Keratinocyte (primary cell): ENCODE results near the gene PARN. TPM values are rescaled to one million over a fixed set of nuclear protein-coding genes. Genes with fewer than 3 reads are reported as not detected.
"Not testable (repeated sequence)": the region's sequence is repeated elsewhere in the genome, so short reads cannot be mapped to it uniquely, and the experiment has no call there.

ENCODE experiments used
- DNase-seq: peaks from one replicate; pipeline ENCODE4 v3.0.0-alpha.2; 2011; ENCODE audit warnings: low read depth, missing footprints, low spot score
- FAIRE-seq: peaks from 2 replicates; lab custom pipeline; 2011; peaks lifted over from hg19 to GRCh38; lab: Jason Lieb, UNC
- H2AFZ ChIP-seq: 2 replicates; pipeline ENCODE4 v1.6.0; 2012; ENCODE audit warnings: low read length, control low read depth, inconsistent platforms; ENCODE audit not compliant: control insufficient read depth
- H3K27ac ChIP-seq: 2 replicates; pipeline ENCODE4 v1.5.1; 2011; ENCODE audit warnings: low read length; ENCODE audit not compliant: control insufficient read depth, insufficient read depth
- H3K27me3 ChIP-seq: 3 replicates; pipeline ENCODE4 v1.6.0; 2011; ENCODE audit warnings: low read length; ENCODE audit not compliant: control insufficient read depth, insufficient read depth; ENCODE audit errors: extremely low read depth
- H3K36me3 ChIP-seq, 2 experiments: 2 replicates in 1 of 2; 3 replicates in 1 of 2; pipeline ENCODE4 v1.5.1; 2011; ENCODE audit warnings: low read length in 2 of 2, mild to moderate bottlenecking in 1 of 2; ENCODE audit not compliant: control insufficient read depth in 2 of 2, insufficient read depth in 2 of 2; ENCODE audit errors: extremely low read depth in 1 of 2
- H3K4me1 ChIP-seq: 3 replicates; pipeline ENCODE4 v1.5.1; 2011; ENCODE audit warnings: low read length; ENCODE audit not compliant: control insufficient read depth, insufficient read depth; ENCODE audit errors: extremely low read depth
- H3K4me2 ChIP-seq: 3 replicates; pipeline ENCODE4 v1.6.0; 2011; ENCODE audit warnings: low read depth, low read length; ENCODE audit not compliant: control insufficient read depth, insufficient read depth; ENCODE audit errors: extremely low read depth
- H3K4me3 ChIP-seq, 3 experiments: fragments of 200-600 bp in 1 of 3; sonication (generic) in 1 of 3; 2 replicates in 2 of 3; 3 replicates in 1 of 3; pipeline ENCODE4 v1.5.1; 2011 to 2016; ENCODE audit warnings: low read length in 3 of 3, mild to moderate bottlenecking in 3 of 3, control low read depth in 2 of 3, inconsistent platforms in 1 of 3, low read depth in 1 of 3, mixed read lengths in 1 of 3, mixed run types in 1 of 3, moderate library complexity in 1 of 3; ENCODE audit not compliant: control insufficient read depth in 2 of 3, insufficient read depth in 2 of 3; ENCODE audit errors: extremely low read depth in 1 of 3
- H3K79me2 ChIP-seq: 2 replicates; pipeline ENCODE4 v1.6.0; 2012; ENCODE audit warnings: low read length; ENCODE audit not compliant: control insufficient read depth, insufficient read depth
- H3K9ac ChIP-seq: 3 replicates; pipeline ENCODE4 v1.6.0; 2011; ENCODE audit warnings: low read length; ENCODE audit not compliant: control insufficient read depth, insufficient read depth; ENCODE audit errors: extremely low read depth
- H3K9me1 ChIP-seq: 3 replicates; pipeline ENCODE4 v1.6.0; 2011; ENCODE audit warnings: low read length; ENCODE audit not compliant: control insufficient read depth, insufficient read depth; ENCODE audit errors: extremely low read depth
- H3K9me3 ChIP-seq: 2 replicates; pipeline ENCODE4 v1.5.1; 2012; ENCODE audit warnings: low read depth, low read length; ENCODE audit not compliant: control insufficient read depth
- H4K20me1 ChIP-seq: 3 replicates; pipeline ENCODE4 v1.6.0; 2011; ENCODE audit warnings: low read length; ENCODE audit not compliant: control insufficient read depth, insufficient read depth; ENCODE audit errors: extremely low read depth
- EZH2 ChIP-seq: IDR thresholded peaks from one replicate; pipeline ENCODE4 v1.6.1; 2012; ENCODE audit warnings: inconsistent platforms, mild to moderate bottlenecking, low read length, moderate library complexity
- dilution Hi-C: fragments of 300-500 bp; cut with MboI; formaldehyde crosslinking; loops from one replicate; pipeline ENCODE4 v1.7.0; 2020; ENCODE audit warnings: low sequenced_read_pairs; ENCODE audit not compliant: extremely low pct_ligation_motif_present
- polyA plus RNA-seq, 5 experiments: library from polyadenylated mRNA; depleted of rRNA in 3 of 5; stranded (reverse) in 3 of 5; stranded (forward) in 1 of 5; unstranded in 1 of 5; fragments of >200 nt; gene quantifications; 1 replicate in 1 of 5; 2 replicates in 3 of 5; 3 replicates in 1 of 5; pipeline versions ENCODE4 v1.2.1 to v1.2.3, GENCODE V29; 2011 to 2012; ENCODE audit warnings: missing spikeins in 2 of 5, low read depth in 1 of 5, low replicate concordance in 1 of 5
- TF ChIP-seq, protein P1 (sequence below), 3 experiments: IDR thresholded peaks in 1 of 3; conservative IDR thresholded peaks in 1 of 3; optimal IDR thresholded peaks in 1 of 3; 2 replicates in 2 of 3; 3 replicates in 1 of 3; pipeline versions ENCODE3 to v1.5.1; 2011; ENCODE audit warnings: low read length in 3 of 3, mild to moderate bottlenecking in 3 of 3, moderate library complexity in 2 of 3, control low read depth in 1 of 3, inconsistent platforms in 1 of 3; ENCODE audit not compliant: insufficient read depth in 2 of 3; ENCODE audit errors: extremely low read depth in 1 of 3

Gene PARN
- polyA plus RNA-seq, 1 donor (not counting 4 experiments of a cell fraction or from before 2014, with no cell fraction given) = 40.8 TPM

- dilution Hi-C loops = no loop called here
- H3K4me2 ChIP-seq = peak overlapping the region; percentile 30
Measured at GRCh38 chr16:14423344-14423743, 206.7 kb downstream of the PARN start.

DNA sequence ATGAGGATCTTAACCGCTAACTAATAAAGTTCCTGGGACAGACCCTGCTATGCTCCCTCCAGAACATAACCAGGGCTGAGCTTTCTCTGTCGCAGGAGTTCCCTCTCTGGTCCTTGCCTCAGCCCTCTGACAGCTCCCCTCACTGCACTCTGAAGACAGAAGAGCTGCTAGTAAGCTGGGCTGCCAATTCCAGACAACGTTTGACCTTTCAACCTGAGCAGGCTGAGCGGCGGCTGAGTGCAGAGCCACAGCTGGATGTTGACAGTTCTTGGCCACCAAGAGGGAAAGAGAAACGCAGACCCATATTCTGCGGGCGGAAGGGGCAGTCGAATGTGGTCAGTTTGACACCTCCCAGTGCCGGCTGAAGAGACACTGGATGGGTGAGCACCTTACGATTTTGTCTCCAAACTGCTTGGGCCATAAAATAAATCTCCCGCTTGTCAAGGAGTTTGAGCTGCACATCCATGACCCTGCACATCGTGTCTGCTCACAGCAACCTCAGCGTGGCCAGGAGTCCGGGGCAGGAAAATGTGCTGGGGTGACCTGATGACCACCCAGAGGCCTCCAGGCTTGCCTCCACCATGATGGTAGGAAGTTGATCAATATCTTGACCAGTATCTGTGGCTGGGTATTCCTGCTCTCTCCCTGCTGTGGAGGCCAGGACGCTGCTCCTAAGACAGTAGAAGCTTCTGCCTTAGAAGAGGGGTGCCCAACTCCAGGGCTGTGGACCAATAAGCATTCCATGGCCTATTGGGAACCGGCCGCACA lies 209.2 kb downstream of the PARN start:
- Histone ChIP-seq H4K20me1 (no peaks in the 10 kb centered on the region), H3K27ac (no peak overlapping the region), H3K4me3 (no peak overlapping the region), H3K27me3 (no peaks in the 10 kb centered on the region), H3K9ac (no peak overlapping the region), H3K36me3 (peaks cover 0 to 3% of the 10 kb centered on the region in 2 experiments), H3K4me2 (no peak overlapping the region), H3K79me2 (no peaks in the 10 kb centered on the region), H3K9me3 (no peaks in the 10 kb centered on the region), H3K9me1 (no peaks in the 10 kb centered on the region), H3K4me1 (peaks cover 11% of the 10 kb centered on the region), H2AFZ (no peak overlapping the region)
- FAIRE-seq = no peak
- TF ChIP-seq, protein P1, sequence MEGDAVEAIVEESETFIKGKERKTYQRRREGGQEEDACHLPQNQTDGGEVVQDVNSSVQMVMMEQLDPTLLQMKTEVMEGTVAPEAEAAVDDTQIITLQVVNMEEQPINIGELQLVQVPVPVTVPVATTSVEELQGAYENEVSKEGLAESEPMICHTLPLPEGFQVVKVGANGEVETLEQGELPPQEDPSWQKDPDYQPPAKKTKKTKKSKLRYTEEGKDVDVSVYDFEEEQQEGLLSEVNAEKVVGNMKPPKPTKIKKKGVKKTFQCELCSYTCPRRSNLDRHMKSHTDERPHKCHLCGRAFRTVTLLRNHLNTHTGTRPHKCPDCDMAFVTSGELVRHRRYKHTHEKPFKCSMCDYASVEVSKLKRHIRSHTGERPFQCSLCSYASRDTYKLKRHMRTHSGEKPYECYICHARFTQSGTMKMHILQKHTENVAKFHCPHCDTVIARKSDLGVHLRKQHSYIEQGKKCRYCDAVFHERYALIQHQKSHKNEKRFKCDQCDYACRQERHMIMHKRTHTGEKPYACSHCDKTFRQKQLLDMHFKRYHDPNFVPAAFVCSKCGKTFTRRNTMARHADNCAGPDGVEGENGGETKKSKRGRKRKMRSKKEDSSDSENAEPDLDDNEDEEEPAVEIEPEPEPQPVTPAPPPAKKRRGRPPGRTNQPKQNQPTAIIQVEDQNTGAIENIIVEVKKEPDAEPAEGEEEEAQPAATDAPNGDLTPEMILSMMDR (optimal IDR thresholded peaks at IDR 0.05 in 1 of 3, IDR thresholded peaks at IDR 0.05 in 1 of 3, conservative IDR thresholded peaks at IDR 0.05 in 1 of 3; ENCODE audit: extremely low read depth in 1 of 3, insufficient read depth in 2 of 3, low read length in 3 of 3) = no peak
- no peak for TF ChIP-seq EZH2
- dilution Hi-C loops = no loop called here
- no peak for DNase-seq

More at GRCh38 chr16:14423344-14423743, 206.7 kb downstream of the PARN start:
- TF ChIP-seq EZH2 = no peak
- TF ChIP-seq, protein P1 (optimal IDR thresholded peaks at IDR 0.05 in 1 of 3, IDR thresholded peaks at IDR 0.05 in 1 of 3, conservative IDR thresholded peaks at IDR 0.05 in 1 of 3; ENCODE audit: extremely low read depth in 1 of 3, insufficient read depth in 2 of 3, low read length in 3 of 3) = no peak
- peaks cover 0 to 7% of the 10 kb centered on the region in 2 experiments for H3K36me3 ChIP-seq
- peaks cover 14% of the 10 kb centered on the region for H3K4me1 ChIP-seq
- no peaks in the 10 kb centered on the region for H3K9me1 ChIP-seq
- H3K79me2 ChIP-seq = no peaks in the 10 kb centered on the region
- no peak overlapping the region for H3K27ac ChIP-seq
- no peaks in the 10 kb centered on the region for H3K27me3 ChIP-seq
- no peak overlapping the region for H3K4me3 ChIP-seq
- H2AFZ ChIP-seq = no peak overlapping the region
- no peak for DNase-seq
- H3K9ac ChIP-seq = no peak overlapping the region
- FAIRE-seq = peak; percentile 49
- no peaks in the 10 kb centered on the region for H4K20me1 ChIP-seq
- H3K9me3 ChIP-seq = no peaks in the 10 kb centered on the region

DNA sequence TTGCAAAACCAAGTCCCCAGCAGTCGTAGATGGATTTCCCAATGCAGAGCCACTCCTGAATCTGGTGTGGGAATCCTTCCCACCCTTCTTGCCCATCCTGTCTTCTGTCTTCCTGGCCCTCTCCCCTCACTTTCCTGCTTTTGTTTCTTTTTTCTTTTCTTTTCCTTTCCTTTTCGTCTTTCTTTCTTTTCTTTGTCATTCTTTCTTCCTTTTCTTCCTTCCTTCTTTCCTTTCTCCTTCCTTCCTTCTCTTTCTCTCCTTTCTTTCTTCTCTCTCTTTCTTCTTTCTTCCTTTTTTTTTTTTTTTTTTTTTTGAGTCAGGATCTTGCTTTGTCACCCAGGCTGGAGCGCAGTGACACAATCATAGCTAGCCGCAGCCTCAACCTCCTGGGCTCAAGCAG lies 209.8 kb downstream of the PARN start:
- H3K4me1 ChIP-seq = peaks cover 11% of the 10 kb centered on the region
- DNase-seq, H3K36me3 ChIP-seq, H3K4me3 ChIP-seq, H3K9ac ChIP-seq, H3K27me3 ChIP-seq, FAIRE-seq, H3K9me3 ChIP-seq, H3K79me2 ChIP-seq, H3K4me2 ChIP-seq, H3K27ac ChIP-seq, dilution Hi-C loops, H4K20me1 ChIP-seq, H3K9me1 ChIP-seq, H2AFZ ChIP-seq: not testable (repeated sequence)
